SK-N-MC (cell line): ENCODE data around the gene OLFML2A.

ENCODE experiments used
- EZH2 ChIP-seq: fragments of 200-600 bp; sonication (generic); IDR thresholded peaks from one replicate; pipeline ENCODE4 v1.6.1; 2017; ENCODE audit warnings: antibody characterized with exemption
- FOXP2 ChIP-seq: optimal IDR thresholded peaks from 2 replicates; pipeline ENCODE3; 2011; ENCODE audit warnings: mild to moderate bottlenecking, moderate library complexity; ENCODE audit not compliant: insufficient read depth; ENCODE audit errors: extremely low read length, control extremely low read depth
- POLR2AphosphoS5 ChIP-seq: IDR thresholded peaks from 2 replicates; pipeline ENCODE4 v1.6.1; 2012; ENCODE audit warnings: mild to moderate bottlenecking, low read depth, low read length, borderline replicate concordance

- no peak for TF ChIP-seq EZH2
- no peak for TF ChIP-seq POLR2AphosphoS5
- no peak for TF ChIP-seq FOXP2
Measured at GRCh38 chr9:124801356-124801755, 24.4 kb downstream of the OLFML2A start.
